H1 (cell line): ENCODE data around the gene VPS13C. TPM values are rescaled to one million over a fixed set of nuclear protein-coding genes. Genes with fewer than 3 reads are reported as not detected.

Experiments
- CTCF ChIA-PET: fragments of 300-600 bp; sonication (Branson Sonifier 250); formaldehyde crosslinking; loops from one replicate; lab custom pipeline; 2021; ENCODE audit not compliant: partially characterized antibody; lab: Charles Lee
- POLR2A ChIA-PET: fragments of 300-600 bp; sonication (Branson Sonifier 250); formaldehyde crosslinking; loops from one replicate; lab custom pipeline; 2021; ENCODE audit warnings: inconsistent platforms; ENCODE audit not compliant: partially characterized antibody; lab: Charles Lee
- DNase-seq, 2 experiments: peaks; one replicate each; pipeline versions ENCODE4 v3.0.0 to v3.0.0-alpha.2; 2010 to 2022; ENCODE audit warnings: low spot score in 2 of 2, low read depth in 1 of 2, mixed read lengths in 1 of 2
- FAIRE-seq: peaks from 2 replicates; lab custom pipeline; 2011; peaks lifted over from hg19 to GRCh38; lab: Jason Lieb, UNC
- H2AFZ ChIP-seq: 2 replicates; pipeline ENCODE4 v1.8.1; 2012; ENCODE audit warnings: low read length, inconsistent platforms
- H2AK5ac ChIP-seq: 2 replicates; pipeline ENCODE4 v1.6.1; 2013; ENCODE audit warnings: low read depth, low read length
- H2BK120ac ChIP-seq: replicated peaks from 2 replicates; pipeline ENCODE3; 2013; ENCODE audit warnings: low read depth, low read length, inconsistent platforms
- H2BK12ac ChIP-seq: 2 replicates; pipeline ENCODE4 v1.6.1; 2013; ENCODE audit warnings: low read depth, low read length
- H2BK15ac ChIP-seq: 2 replicates; pipeline ENCODE4 v1.6.1; 2013; ENCODE audit warnings: low read length
- H2BK20ac ChIP-seq: 2 replicates; pipeline ENCODE4 v1.6.1; 2013; ENCODE audit warnings: low read length
- H2BK5ac ChIP-seq: 2 replicates; pipeline ENCODE4 v1.6.1; 2013; ENCODE audit warnings: low read depth, low read length
- H3K14ac ChIP-seq: 2 replicates; pipeline ENCODE4 v1.6.1; 2013; ENCODE audit warnings: inconsistent platforms; ENCODE audit not compliant: insufficient read length
- H3K18ac ChIP-seq: 2 replicates; pipeline ENCODE4 v1.6.1; 2013; ENCODE audit warnings: low read length; ENCODE audit errors: extremely low read depth
- H3K23ac ChIP-seq: 2 replicates; pipeline ENCODE4 v1.6.1; 2013; ENCODE audit warnings: inconsistent platforms; ENCODE audit not compliant: insufficient read length
- H3K23me2 ChIP-seq: 2 replicates; pipeline ENCODE4 v1.6.1; 2013; ENCODE audit warnings: low read depth, low read length
- H3K27ac ChIP-seq: 2 replicates; pipeline ENCODE4 v1.6.1; 2011; ENCODE audit warnings: low read depth, low read length, inconsistent platforms
- H3K27me3 ChIP-seq, 4 experiments: replicated peaks in 1 of 4; 1 replicate in 1 of 4; 2 replicates in 3 of 4; pipeline versions ENCODE4 v1.6.1 to v1.8.1; 2011 to 2013; ENCODE audit warnings: low read length in 3 of 4, mild to moderate bottlenecking in 3 of 4, inconsistent platforms in 2 of 4, mixed read lengths in 2 of 4, moderate library complexity in 1 of 4; ENCODE audit not compliant: control insufficient read depth in 3 of 4, insufficient read depth in 3 of 4; ENCODE audit errors: extremely low read depth in 1 of 4
- H3K36me3 ChIP-seq, 4 experiments: 2 replicates each; pipeline versions ENCODE4 v1.6.1 to v1.8.1; 2011 to 2013; ENCODE audit warnings: mild to moderate bottlenecking in 4 of 4, low read length in 3 of 4, moderate library complexity in 2 of 4, control low read depth in 1 of 4, inconsistent platforms in 1 of 4; ENCODE audit not compliant: insufficient read depth in 4 of 4, control insufficient read depth in 2 of 4
- H3K4ac ChIP-seq: replicated peaks from 2 replicates; pipeline ENCODE3; 2013; ENCODE audit warnings: low read length, low read depth, mixed read lengths, inconsistent platforms; ENCODE audit not compliant: insufficient read length
- H3K4me1 ChIP-seq, 4 experiments: replicated peaks in 1 of 4; 1 replicate in 1 of 4; 2 replicates in 3 of 4; pipeline versions ENCODE4 v1.6.1 to v1.8.1; 2011 to 2013; ENCODE audit warnings: low read length in 3 of 4, inconsistent platforms in 2 of 4, mixed read lengths in 1 of 4; ENCODE audit not compliant: insufficient read depth in 4 of 4, control insufficient read depth in 3 of 4
- H3K4me2 ChIP-seq, 2 experiments: 2 replicates each; pipeline versions ENCODE4 v1.6.1 to v1.8.1; 2011 to 2013; ENCODE audit warnings: low read depth in 2 of 2, low read length in 2 of 2, control low read depth in 1 of 2, inconsistent platforms in 1 of 2, mild to moderate bottlenecking in 1 of 2; ENCODE audit not compliant: insufficient read depth in 1 of 2
- H3K4me3 ChIP-seq, 4 experiments: fragments of 200-600, 300-600 bp in 1 of 4; sonication (generic), shearing (Covaris generic), sonication (Bioruptor Twin) in 1 of 4; 2 replicates each; pipeline versions ENCODE4 v1.5.1 to v1.8.1; 2011 to 2016; ENCODE audit warnings: low read length in 4 of 4, low read depth in 3 of 4, control low read depth in 2 of 4, inconsistent platforms in 2 of 4, mild to moderate bottlenecking in 2 of 4, mixed read lengths in 1 of 4, moderate library complexity in 1 of 4; ENCODE audit not compliant: insufficient read depth in 2 of 4; ENCODE audit errors: extremely low read depth in 1 of 4
- H3K56ac ChIP-seq: replicated peaks from 2 replicates; pipeline ENCODE3; 2013; ENCODE audit warnings: low read depth, mild to moderate bottlenecking, mixed read lengths, low read length, inconsistent platforms; ENCODE audit not compliant: insufficient read length
- H3K79me1 ChIP-seq: 2 replicates; pipeline ENCODE4 v1.6.1; 2013; ENCODE audit warnings: low read depth, low read length, control low read depth
- H3K79me2 ChIP-seq, 2 experiments: 2 replicates each; pipeline versions ENCODE4 v1.6.1 to v1.8.1; 2012 to 2013; ENCODE audit warnings: low read length in 2 of 2, mild to moderate bottlenecking in 2 of 2, inconsistent platforms in 1 of 2; ENCODE audit not compliant: insufficient read depth in 2 of 2, control insufficient read depth in 1 of 2
- H3K9ac ChIP-seq, 4 experiments: replicated peaks in 1 of 4; 1 replicate in 1 of 4; 2 replicates in 3 of 4; pipeline versions ENCODE4 v1.6.1 to v1.8.1; 2011 to 2013; ENCODE audit warnings: low read depth in 3 of 4, low read length in 3 of 4, control low read depth in 2 of 4, mild to moderate bottlenecking in 2 of 4, moderate library complexity in 2 of 4, inconsistent platforms in 1 of 4; ENCODE audit errors: extremely low read depth in 1 of 4
- H3K9me3 ChIP-seq, 2 experiments: 2 replicates each; pipeline versions ENCODE4 v1.6.1 to v1.8.1; 2012 to 2013; ENCODE audit warnings: mild to moderate bottlenecking in 2 of 2, moderate library complexity in 2 of 2, control low read depth in 1 of 2, inconsistent platforms in 1 of 2, low read depth in 1 of 2, low read length in 1 of 2, mixed read lengths in 1 of 2; ENCODE audit not compliant: insufficient read depth in 2 of 2
- H4K20me1 ChIP-seq, 2 experiments: replicated peaks in 1 of 2; 2 replicates each; pipeline versions ENCODE3 to v1.8.1; 2011 to 2013; ENCODE audit warnings: inconsistent platforms in 2 of 2, low read length in 2 of 2, mild to moderate bottlenecking in 1 of 2; ENCODE audit not compliant: insufficient read depth in 2 of 2, control insufficient read depth in 1 of 2
- H4K5ac ChIP-seq: 2 replicates; pipeline ENCODE4 v1.6.1; 2013; ENCODE audit warnings: low read length, low read depth, mixed read lengths, inconsistent platforms; ENCODE audit not compliant: insufficient read length
- H4K8ac ChIP-seq: 2 replicates; pipeline ENCODE4 v1.8.0; 2013; ENCODE audit warnings: mild to moderate bottlenecking, moderate library complexity, low read length, inconsistent platforms; ENCODE audit not compliant: insufficient read depth; ENCODE audit errors: extremely low read depth
- H4K91ac ChIP-seq: replicated peaks from 2 replicates; pipeline ENCODE3; 2013; ENCODE audit warnings: low read length, mixed read lengths, inconsistent platforms; ENCODE audit not compliant: insufficient read length
- KDM4A ChIP-seq: IDR thresholded peaks from one replicate; pipeline ENCODE4 v1.7.1; 2012; ENCODE audit warnings: low read depth, mild to moderate bottlenecking, moderate library complexity, low read length, inconsistent platforms; ENCODE audit not compliant: severe bottlenecking
- WGBS, 2 experiments: shearing (Covaris generic) in 1 of 2; methylation state at CpG; one replicate each; pipeline versions ENCODE4 v1.1.6 to v1.1.7; 2013 to 2015; ENCODE audit warnings: low lambda C conversion rate in 2 of 2, mixed read lengths in 2 of 2, inconsistent platforms in 1 of 2, low coverage in 1 of 2, missing lambda C conversion rate in 1 of 2; ENCODE audit not compliant: insufficient replicate concordance in 2 of 2, insufficient coverage in 1 of 2, insufficient read length in 1 of 2; ENCODE audit errors: extremely low coverage in 1 of 2, missing lambda C conversion rate in 1 of 2; 5-methylcytosine and 5-hydroxymethylcytosine counted together
- polyA plus RNA-seq, 7 experiments: library from polyadenylated mRNA; depleted of rRNA in 3 of 7; stranded (reverse) in 5 of 7; unstranded in 2 of 7; fragments of >200 nt in 5 of 7; fragments of 200-250 nt in 2 of 7; gene quantifications; 1 replicate in 5 of 7; 2 replicates in 1 of 7; 4 replicates in 1 of 7; pipeline versions ENCODE4 v1.2.1 to v1.2.3, GENCODE V29; 2011 to 2013; ENCODE audit warnings: missing spikeins in 2 of 7, mixed read lengths in 2 of 7
- total RNA-seq: library from RNA; stranded (reverse); fragmentation: NEBNext Ultra II Directional; extraction: Animal tissue kit (Norgen Biotek cat#: 25700); gene quantifications from 2 replicates; pipeline ENCODE4 v1.2.1, GENCODE V29; 2021
- TF ChIP-seq, protein P1 (sequence below): IDR thresholded peaks from 2 replicates; pipeline ENCODE4 v1.6.1; 2012; ENCODE audit warnings: low read length, inconsistent platforms

The VPS13C gene
- total and polyA plus RNA-seq, 2 of the 8 experiments (the other 6 are each of a cell fraction or from before 2014, with no cell fraction given), result 4.8 to 18.8 TPM

GRCh38 chr15:62052713-62053112, 7.5 kb downstream of the VPS13C start:
- no peaks in the 10 kb centered on the region; a peak in 1 of 4 replicates for H3K79me2 ChIP-seq
- CTCF ChIA-PET, result interaction anchor here (0.7 to 1.6 kb wide), 2 partner anchors 16 to 30 kb away, joined by 3 read pairs; no protein-coding TSS in a partner anchor

More at GRCh38 chr15:62052713-62053112, 7.5 kb downstream of the VPS13C start:
- no peaks in the 10 kb centered on the region for H3K4me1 ChIP-seq
- no peak overlapping the region for H3K56ac ChIP-seq
- no peak overlapping the region for H3K9ac ChIP-seq
- H3K23me2 ChIP-seq, result no peaks in the 10 kb centered on the region
- no peak overlapping the region for H3K27ac ChIP-seq
- no peak overlapping the region for H2BK20ac ChIP-seq
- H3K9me3 ChIP-seq, result no peaks in the 10 kb centered on the region
- no peak overlapping the region for H4K5ac ChIP-seq
- no peaks in the 10 kb centered on the region for H3K27me3 ChIP-seq
- H3K4me3 ChIP-seq, result no peak overlapping the region
- no peak overlapping the region for H3K4ac ChIP-seq
- no peak overlapping the region for H3K23ac ChIP-seq
- no peaks in the 10 kb centered on the region for H4K20me1 ChIP-seq
- no peak for TF ChIP-seq KDM4A
- TF ChIP-seq, protein P1, sequence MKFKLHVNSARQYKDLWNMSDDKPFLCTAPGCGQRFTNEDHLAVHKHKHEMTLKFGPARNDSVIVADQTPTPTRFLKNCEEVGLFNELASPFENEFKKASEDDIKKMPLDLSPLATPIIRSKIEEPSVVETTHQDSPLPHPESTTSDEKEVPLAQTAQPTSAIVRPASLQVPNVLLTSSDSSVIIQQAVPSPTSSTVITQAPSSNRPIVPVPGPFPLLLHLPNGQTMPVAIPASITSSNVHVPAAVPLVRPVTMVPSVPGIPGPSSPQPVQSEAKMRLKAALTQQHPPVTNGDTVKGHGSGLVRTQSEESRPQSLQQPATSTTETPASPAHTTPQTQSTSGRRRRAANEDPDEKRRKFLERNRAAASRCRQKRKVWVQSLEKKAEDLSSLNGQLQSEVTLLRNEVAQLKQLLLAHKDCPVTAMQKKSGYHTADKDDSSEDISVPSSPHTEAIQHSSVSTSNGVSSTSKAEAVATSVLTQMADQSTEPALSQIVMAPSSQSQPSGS, result no peak
- no peak for FAIRE-seq
- no peak overlapping the region for H2BK15ac ChIP-seq
- POLR2A ChIA-PET, result no interaction called here
- no peak overlapping the region for H2BK12ac ChIP-seq
- H3K4me2 ChIP-seq, result no peak overlapping the region
- H2BK5ac ChIP-seq, result no peak overlapping the region
- no peak overlapping the region for H2AK5ac ChIP-seq
- H3K18ac ChIP-seq, result no peak overlapping the region
- no peak overlapping the region for H2AFZ ChIP-seq
- H3K36me3 ChIP-seq, result no peaks in the 10 kb centered on the region
- H3K79me1 ChIP-seq, result no peaks in the 10 kb centered on the region
- DNase-seq, result no peak
- H2BK120ac ChIP-seq, result no peak overlapping the region
- H4K8ac ChIP-seq, result no peak overlapping the region
- H4K91ac ChIP-seq, result no peak overlapping the region
- no peak overlapping the region for H3K14ac ChIP-seq
- 94% methylated on average over 1 of the region's 1 CpG; no CpG with 5 or more reads in 1 of the 2 experiments for WGBS, 2 experiments
